Measurements from ENCODE around the gene FBXL14. TPM values are rescaled to one million over a fixed set of nuclear protein-coding genes. Genes with fewer than 3 reads are reported as not detected.

FBXL14 gene
- total and polyA plus RNA-seq, 7 donors: 7.5 to 26.4 (median 12.2) TPM

GRCh38 chr12:1588575-1588947, 5.8 kb downstream of the FBXL14 start:
- WGBS, 2 donors: 24 to 58% methylated on average over 3 of the region's 3 CpGs
- no peak for TF ChIP-seq CTCF (IDR thresholded peaks at IDR 0.05)
- TF ChIP-seq POLR2A (IDR thresholded peaks at IDR 0.05): no peak
- TF ChIP-seq POLR2AphosphoS5 (IDR thresholded peaks at IDR 0.05): no peak
- TF ChIP-seq EP300 (IDR thresholded peaks at IDR 0.05): no peak
- H3K9me3 ChIP-seq: no peaks in the 10 kb centered on the region
- H3K27me3 ChIP-seq: no peaks in the 10 kb centered on the region
- no peak for DNase-seq
- peak overlapping the region; percentile 55 to 64 (median 61) for H3K27ac ChIP-seq
- H3K4me1 ChIP-seq: peaks cover 0 to 73% (median 60%) of the 10 kb centered on the region in 4 donors
- H3K36me3 ChIP-seq: no peaks in the 10 kb centered on the region
- intact Hi-C loops (cut with DNase I): loop anchor here (10.0 kb wide), 1 partner anchor 644 kb away; the partner anchor contains the start of gene RAD52
- H3K4me3 ChIP-seq: no peak overlapping the region

- DNase-seq: no peak
- Histone ChIP-seq H3K9me3 (no peaks in the 10 kb centered on the region), H3K27ac (peak overlapping the region; percentile 55 to 64 (median 61)), H3K36me3 (no peaks in the 10 kb centered on the region), H3K4me1 (peaks cover 0 to 73% (median 59%) of the 10 kb centered on the region in 4 donors), H3K27me3 (no peaks in the 10 kb centered on the region), H3K4me3 (no peak overlapping the region)
- WGBS, 2 donors: 12 to 43% methylated on average over 5 of the region's 5 CpGs
- intact Hi-C loops (cut with DNase I): loop anchor here (10.0 kb wide), 1 partner anchor 643 kb away; the partner anchor contains the start of gene RAD52
- no peak for TF ChIP-seq CTCF (IDR thresholded peaks at IDR 0.05)
- TF ChIP-seq POLR2AphosphoS5 (IDR thresholded peaks at IDR 0.05): no peak
- no peak for TF ChIP-seq EP300 (IDR thresholded peaks at IDR 0.05)
- TF ChIP-seq POLR2A (IDR thresholded peaks at IDR 0.05): no peak
Measured at GRCh38 chr12:1587927-1588574, 6.3 kb downstream of the FBXL14 start.

- Histone ChIP-seq H3K4me1 (peaks cover 0 to 36% (median 28%) of the 10 kb centered on the region in 4 donors), H3K27ac (no peak overlapping the region), H3K36me3 (no peaks in the 10 kb centered on the region), H3K9me3 (no peaks in the 10 kb centered on the region), H3K27me3 (no peaks in the 10 kb centered on the region), H3K4me3 (no peak overlapping the region)
- 88 to 91% methylated on average over 4 of the region's 4 CpGs for WGBS, 2 donors
- intact Hi-C loops (cut with DNase I): loop anchor here (10.0 kb wide), 1 partner anchor 640 kb away; the partner anchor contains the start of gene RAD52
- no peak for DNase-seq
- TF ChIP-seq POLR2A (IDR thresholded peaks at IDR 0.05) (no peak), CTCF (IDR thresholded peaks at IDR 0.05) (no peak), EP300 (IDR thresholded peaks at IDR 0.05) (no peak), POLR2AphosphoS5 (IDR thresholded peaks at IDR 0.05) (no peak)
Measured at GRCh38 chr12:1584326-1584725, 10.1 kb downstream of the FBXL14 start.

- Histone ChIP-seq H3K4me3 (peak overlapping the region in 3 of 4 donors; percentile 20 to 31 (median 24)), H3K27ac (no peak overlapping the region), H3K36me3 (no peaks in the 10 kb centered on the region), H3K4me1 (peaks cover 0 to 30% (median 24%) of the 10 kb centered on the region in 4 donors), H3K9me3 (no peaks in the 10 kb centered on the region), H3K27me3 (no peaks in the 10 kb centered on the region)
- TF ChIP-seq EP300 (IDR thresholded peaks at IDR 0.05) (no peak), CTCF (IDR thresholded peaks at IDR 0.05) (peak; percentile 85 to 94 (median 89)), POLR2AphosphoS5 (IDR thresholded peaks at IDR 0.05) (peak in 1 of 4 donors; percentile 17)
- intact Hi-C loops (cut with DNase I): loop anchor here (2.0 to 10.0 kb wide), 2 partner anchors 465 to 639 kb away; partner anchors contain the start of gene RAD52
- peak; percentile 86 for DNase-seq
- WGBS, 2 donors: 1% methylated on average over 6 of the region's 6 CpGs
Measured at GRCh38 chr12:1583421-1584078, 10.8 kb downstream of the FBXL14 start.
